Gastroesophageal sphincter (tissue), 3 donors: ENCODE results near the gene SP7.

Experiments
- EP300 ChIP-seq: sonication (generic); formaldehyde crosslinking; IDR thresholded peaks from one replicate; pipeline ENCODE4 v1.6.1; 2017; ENCODE audit warnings: antibody characterized with exemption, mild to moderate bottlenecking
- POLR2A ChIP-seq, 2 donors: fragments of 450-650 bp; IDR thresholded peaks; one replicate each; pipeline ENCODE4 v1.6.1; 2017; ENCODE audit warnings: antibody characterized with exemption in 2 of 2, mild to moderate bottlenecking in 2 of 2, moderate library complexity in 1 of 2
- POLR2AphosphoS5 ChIP-seq: sonication (generic); formaldehyde crosslinking; IDR thresholded peaks from one replicate; pipeline ENCODE4 v1.6.1; 2017; ENCODE audit warnings: antibody characterized with exemption
- TF ChIP-seq, protein P1 (sequence below), 4 experiments: fragments of 200-600 bp in 2 of 4; fragments of 450-650 bp in 2 of 4; sonication (generic) in 1 of 4; IDR thresholded peaks; one replicate each; pipeline ENCODE4 v1.5.1; 2017 to 2019; ENCODE audit warnings: antibody characterized with exemption in 4 of 4, mild to moderate bottlenecking in 2 of 4, moderate library complexity in 2 of 4

GRCh38 chr12:53298164-53298563, 38.0 kb downstream of the SP7 start:
- TF ChIP-seq, protein P1, sequence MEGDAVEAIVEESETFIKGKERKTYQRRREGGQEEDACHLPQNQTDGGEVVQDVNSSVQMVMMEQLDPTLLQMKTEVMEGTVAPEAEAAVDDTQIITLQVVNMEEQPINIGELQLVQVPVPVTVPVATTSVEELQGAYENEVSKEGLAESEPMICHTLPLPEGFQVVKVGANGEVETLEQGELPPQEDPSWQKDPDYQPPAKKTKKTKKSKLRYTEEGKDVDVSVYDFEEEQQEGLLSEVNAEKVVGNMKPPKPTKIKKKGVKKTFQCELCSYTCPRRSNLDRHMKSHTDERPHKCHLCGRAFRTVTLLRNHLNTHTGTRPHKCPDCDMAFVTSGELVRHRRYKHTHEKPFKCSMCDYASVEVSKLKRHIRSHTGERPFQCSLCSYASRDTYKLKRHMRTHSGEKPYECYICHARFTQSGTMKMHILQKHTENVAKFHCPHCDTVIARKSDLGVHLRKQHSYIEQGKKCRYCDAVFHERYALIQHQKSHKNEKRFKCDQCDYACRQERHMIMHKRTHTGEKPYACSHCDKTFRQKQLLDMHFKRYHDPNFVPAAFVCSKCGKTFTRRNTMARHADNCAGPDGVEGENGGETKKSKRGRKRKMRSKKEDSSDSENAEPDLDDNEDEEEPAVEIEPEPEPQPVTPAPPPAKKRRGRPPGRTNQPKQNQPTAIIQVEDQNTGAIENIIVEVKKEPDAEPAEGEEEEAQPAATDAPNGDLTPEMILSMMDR (IDR thresholded peaks at IDR 0.05), result no peak
- TF ChIP-seq POLR2A (IDR thresholded peaks at IDR 0.05), result no peak
- no peak for TF ChIP-seq EP300
- TF ChIP-seq POLR2AphosphoS5, result no peak
